H1 (cell line): ENCODE results near the gene SCN1B. TPM values are rescaled to one million over a fixed set of nuclear protein-coding genes. Genes with fewer than 3 reads are reported as not detected.

Experiments
- CTCF ChIA-PET: fragments of 300-600 bp; sonication (Branson Sonifier 250); formaldehyde crosslinking; loops from one replicate; lab custom pipeline; 2021; ENCODE audit not compliant: partially characterized antibody; lab: Charles Lee
- POLR2A ChIA-PET: fragments of 300-600 bp; sonication (Branson Sonifier 250); formaldehyde crosslinking; loops from one replicate; lab custom pipeline; 2021; ENCODE audit warnings: inconsistent platforms; ENCODE audit not compliant: partially characterized antibody; lab: Charles Lee
- DNase-seq, 2 experiments: peaks; one replicate each; pipeline versions ENCODE4 v3.0.0 to v3.0.0-alpha.2; 2010 to 2022; ENCODE audit warnings: low spot score in 2 of 2, low read depth in 1 of 2, mixed read lengths in 1 of 2
- FAIRE-seq: peaks from 2 replicates; lab custom pipeline; 2011; peaks lifted over from hg19 to GRCh38; lab: Jason Lieb, UNC
- H2AFZ ChIP-seq: 2 replicates; pipeline ENCODE4 v1.8.1; 2012; ENCODE audit warnings: low read length, inconsistent platforms
- H2AK5ac ChIP-seq: 2 replicates; pipeline ENCODE4 v1.6.1; 2013; ENCODE audit warnings: low read depth, low read length
- H2BK120ac ChIP-seq: replicated peaks from 2 replicates; pipeline ENCODE3; 2013; ENCODE audit warnings: low read depth, low read length, inconsistent platforms
- H2BK12ac ChIP-seq: 2 replicates; pipeline ENCODE4 v1.6.1; 2013; ENCODE audit warnings: low read depth, low read length
- H2BK15ac ChIP-seq: 2 replicates; pipeline ENCODE4 v1.6.1; 2013; ENCODE audit warnings: low read length
- H2BK20ac ChIP-seq: 2 replicates; pipeline ENCODE4 v1.6.1; 2013; ENCODE audit warnings: low read length
- H2BK5ac ChIP-seq: 2 replicates; pipeline ENCODE4 v1.6.1; 2013; ENCODE audit warnings: low read depth, low read length
- H3K14ac ChIP-seq: 2 replicates; pipeline ENCODE4 v1.6.1; 2013; ENCODE audit warnings: inconsistent platforms; ENCODE audit not compliant: insufficient read length
- H3K18ac ChIP-seq: 2 replicates; pipeline ENCODE4 v1.6.1; 2013; ENCODE audit warnings: low read length; ENCODE audit errors: extremely low read depth
- H3K23ac ChIP-seq: 2 replicates; pipeline ENCODE4 v1.6.1; 2013; ENCODE audit warnings: inconsistent platforms; ENCODE audit not compliant: insufficient read length
- H3K23me2 ChIP-seq: 2 replicates; pipeline ENCODE4 v1.6.1; 2013; ENCODE audit warnings: low read depth, low read length
- H3K27ac ChIP-seq: 2 replicates; pipeline ENCODE4 v1.6.1; 2011; ENCODE audit warnings: low read depth, low read length, inconsistent platforms
- H3K27me3 ChIP-seq, 4 experiments: replicated peaks in 1 of 4; 1 replicate in 1 of 4; 2 replicates in 3 of 4; pipeline versions ENCODE4 v1.6.1 to v1.8.1; 2011 to 2013; ENCODE audit warnings: low read length in 3 of 4, mild to moderate bottlenecking in 3 of 4, inconsistent platforms in 2 of 4, mixed read lengths in 2 of 4, moderate library complexity in 1 of 4; ENCODE audit not compliant: control insufficient read depth in 3 of 4, insufficient read depth in 3 of 4; ENCODE audit errors: extremely low read depth in 1 of 4
- H3K36me3 ChIP-seq, 4 experiments: 2 replicates each; pipeline versions ENCODE4 v1.6.1 to v1.8.1; 2011 to 2013; ENCODE audit warnings: mild to moderate bottlenecking in 4 of 4, low read length in 3 of 4, moderate library complexity in 2 of 4, control low read depth in 1 of 4, inconsistent platforms in 1 of 4; ENCODE audit not compliant: insufficient read depth in 4 of 4, control insufficient read depth in 2 of 4
- H3K4ac ChIP-seq: replicated peaks from 2 replicates; pipeline ENCODE3; 2013; ENCODE audit warnings: low read length, low read depth, mixed read lengths, inconsistent platforms; ENCODE audit not compliant: insufficient read length
- H3K4me1 ChIP-seq, 4 experiments: replicated peaks in 1 of 4; 1 replicate in 1 of 4; 2 replicates in 3 of 4; pipeline versions ENCODE4 v1.6.1 to v1.8.1; 2011 to 2013; ENCODE audit warnings: low read length in 3 of 4, inconsistent platforms in 2 of 4, mixed read lengths in 1 of 4; ENCODE audit not compliant: insufficient read depth in 4 of 4, control insufficient read depth in 3 of 4
- H3K4me2 ChIP-seq, 2 experiments: 2 replicates each; pipeline versions ENCODE4 v1.6.1 to v1.8.1; 2011 to 2013; ENCODE audit warnings: low read depth in 2 of 2, low read length in 2 of 2, control low read depth in 1 of 2, inconsistent platforms in 1 of 2, mild to moderate bottlenecking in 1 of 2; ENCODE audit not compliant: insufficient read depth in 1 of 2
- H3K4me3 ChIP-seq, 4 experiments: fragments of 200-600, 300-600 bp in 1 of 4; sonication (generic), shearing (Covaris generic), sonication (Bioruptor Twin) in 1 of 4; 2 replicates each; pipeline versions ENCODE4 v1.5.1 to v1.8.1; 2011 to 2016; ENCODE audit warnings: low read length in 4 of 4, low read depth in 3 of 4, control low read depth in 2 of 4, inconsistent platforms in 2 of 4, mild to moderate bottlenecking in 2 of 4, mixed read lengths in 1 of 4, moderate library complexity in 1 of 4; ENCODE audit not compliant: insufficient read depth in 2 of 4; ENCODE audit errors: extremely low read depth in 1 of 4
- H3K56ac ChIP-seq: replicated peaks from 2 replicates; pipeline ENCODE3; 2013; ENCODE audit warnings: low read depth, mild to moderate bottlenecking, mixed read lengths, low read length, inconsistent platforms; ENCODE audit not compliant: insufficient read length
- H3K79me1 ChIP-seq: 2 replicates; pipeline ENCODE4 v1.6.1; 2013; ENCODE audit warnings: low read depth, low read length, control low read depth
- H3K79me2 ChIP-seq, 2 experiments: 2 replicates each; pipeline versions ENCODE4 v1.6.1 to v1.8.1; 2012 to 2013; ENCODE audit warnings: low read length in 2 of 2, mild to moderate bottlenecking in 2 of 2, inconsistent platforms in 1 of 2; ENCODE audit not compliant: insufficient read depth in 2 of 2, control insufficient read depth in 1 of 2
- H3K9ac ChIP-seq, 4 experiments: replicated peaks in 1 of 4; 1 replicate in 1 of 4; 2 replicates in 3 of 4; pipeline versions ENCODE4 v1.6.1 to v1.8.1; 2011 to 2013; ENCODE audit warnings: low read depth in 3 of 4, low read length in 3 of 4, control low read depth in 2 of 4, mild to moderate bottlenecking in 2 of 4, moderate library complexity in 2 of 4, inconsistent platforms in 1 of 4; ENCODE audit errors: extremely low read depth in 1 of 4
- H3K9me3 ChIP-seq, 2 experiments: 2 replicates each; pipeline versions ENCODE4 v1.6.1 to v1.8.1; 2012 to 2013; ENCODE audit warnings: mild to moderate bottlenecking in 2 of 2, moderate library complexity in 2 of 2, control low read depth in 1 of 2, inconsistent platforms in 1 of 2, low read depth in 1 of 2, low read length in 1 of 2, mixed read lengths in 1 of 2; ENCODE audit not compliant: insufficient read depth in 2 of 2
- H4K20me1 ChIP-seq, 2 experiments: replicated peaks in 1 of 2; 2 replicates each; pipeline versions ENCODE3 to v1.8.1; 2011 to 2013; ENCODE audit warnings: inconsistent platforms in 2 of 2, low read length in 2 of 2, mild to moderate bottlenecking in 1 of 2; ENCODE audit not compliant: insufficient read depth in 2 of 2, control insufficient read depth in 1 of 2
- H4K5ac ChIP-seq: 2 replicates; pipeline ENCODE4 v1.6.1; 2013; ENCODE audit warnings: low read length, low read depth, mixed read lengths, inconsistent platforms; ENCODE audit not compliant: insufficient read length
- H4K8ac ChIP-seq: 2 replicates; pipeline ENCODE4 v1.8.0; 2013; ENCODE audit warnings: mild to moderate bottlenecking, moderate library complexity, low read length, inconsistent platforms; ENCODE audit not compliant: insufficient read depth; ENCODE audit errors: extremely low read depth
- H4K91ac ChIP-seq: replicated peaks from 2 replicates; pipeline ENCODE3; 2013; ENCODE audit warnings: low read length, mixed read lengths, inconsistent platforms; ENCODE audit not compliant: insufficient read length
- HDAC2 ChIP-seq, 2 experiments: fragments of 300-600 bp in 1 of 2; sonication (generic) in 1 of 2; IDR thresholded peaks; 2 replicates each; pipeline ENCODE4 v1.6.1; 2011 to 2012; ENCODE audit warnings: low read depth in 2 of 2, low read length in 2 of 2, mild to moderate bottlenecking in 2 of 2, moderate library complexity in 2 of 2, borderline replicate concordance in 1 of 2, inconsistent platforms in 1 of 2
- JUN ChIP-seq: IDR thresholded peaks from 2 replicates; pipeline ENCODE4 v1.6.1; 2011; ENCODE audit warnings: low read depth, mild to moderate bottlenecking, improper control_type of control experiment, low read length
- KDM4A ChIP-seq: IDR thresholded peaks from one replicate; pipeline ENCODE4 v1.7.1; 2012; ENCODE audit warnings: low read depth, mild to moderate bottlenecking, moderate library complexity, low read length, inconsistent platforms; ENCODE audit not compliant: severe bottlenecking
- KDM5A ChIP-seq: fragments of 200-600 bp; IDR thresholded peaks from 2 replicates; pipeline ENCODE4 v1.7.1; 2012; ENCODE audit warnings: mild to moderate bottlenecking, low read length, inconsistent platforms, mixed read lengths
- POU5F1 ChIP-seq: IDR thresholded peaks from 2 replicates; pipeline ENCODE4 v1.6.1; 2011; ENCODE audit warnings: low read depth, mild to moderate bottlenecking, low read length, moderate library complexity
- RAD21 ChIP-seq, 2 experiments: IDR thresholded peaks in 1 of 2; conservative IDR thresholded peaks in 1 of 2; 2 replicates each; pipeline ENCODE4 v1.6.1; 2011; ENCODE audit warnings: low read depth in 2 of 2, low read length in 2 of 2, improper control_type of control experiment in 1 of 2, inconsistent platforms in 1 of 2, mild to moderate bottlenecking in 1 of 2, moderate library complexity in 1 of 2
- SIN3A ChIP-seq, 2 experiments: IDR thresholded peaks in 1 of 2; conservative IDR thresholded peaks in 1 of 2; 2 replicates each; pipeline ENCODE4 v1.6.1; 2011 to 2012; ENCODE audit warnings: low read length in 2 of 2, improper control_type of control experiment in 1 of 2, low read depth in 1 of 2, mild to moderate bottlenecking in 1 of 2
- SP2 ChIP-seq: IDR thresholded peaks from 2 replicates; pipeline ENCODE4 v1.6.1; 2012; ENCODE audit warnings: mild to moderate bottlenecking, low read length, inconsistent platforms
- WGBS, 2 experiments: shearing (Covaris generic) in 1 of 2; methylation state at CpG; one replicate each; pipeline versions ENCODE4 v1.1.6 to v1.1.7; 2013 to 2015; ENCODE audit warnings: low lambda C conversion rate in 2 of 2, mixed read lengths in 2 of 2, inconsistent platforms in 1 of 2, low coverage in 1 of 2, missing lambda C conversion rate in 1 of 2; ENCODE audit not compliant: insufficient replicate concordance in 2 of 2, insufficient coverage in 1 of 2, insufficient read length in 1 of 2; ENCODE audit errors: extremely low coverage in 1 of 2, missing lambda C conversion rate in 1 of 2; 5-methylcytosine and 5-hydroxymethylcytosine counted together
- polyA plus RNA-seq, 7 experiments: library from polyadenylated mRNA; depleted of rRNA in 3 of 7; stranded (reverse) in 5 of 7; unstranded in 2 of 7; fragments of >200 nt in 5 of 7; fragments of 200-250 nt in 2 of 7; gene quantifications; 1 replicate in 5 of 7; 2 replicates in 1 of 7; 4 replicates in 1 of 7; pipeline versions ENCODE4 v1.2.1 to v1.2.3, GENCODE V29; 2011 to 2013; ENCODE audit warnings: missing spikeins in 2 of 7, mixed read lengths in 2 of 7
- total RNA-seq: library from RNA; stranded (reverse); fragmentation: NEBNext Ultra II Directional; extraction: Animal tissue kit (Norgen Biotek cat#: 25700); gene quantifications from 2 replicates; pipeline ENCODE4 v1.2.1, GENCODE V29; 2021
- TF ChIP-seq, protein P1 (sequence below): IDR thresholded peaks from 2 replicates; pipeline ENCODE4 v1.6.1; 2012; ENCODE audit warnings: low read length, inconsistent platforms

The SCN1B gene
- total and polyA plus RNA-seq, 2 of the 8 experiments (the other 6 are each of a cell fraction or from before 2014, with no cell fraction given): 3.1 to 3.5 TPM

- H3K23me2 ChIP-seq: peaks cover 10% of the 10 kb centered on the region; the same call in 1 of the 2 replicates
- POLR2A ChIA-PET: interaction anchor here (0.6 to 24.8 kb wide), 8 partner anchors 11 to 62 kb away, joined by 3 to 366 read pairs (median 3); partner anchors contain the start of gene GRAMD1A
- CTCF ChIA-PET: interaction anchor here (0.9 to 3.2 kb wide), 7 partner anchors 15 to 189 kb away, joined by 3 to 11 read pairs (median 4); no protein-coding TSS in a partner anchor
- TF ChIP-seq KDM5A (no peak), JUN (no peak), SP2 (no peak), RAD21 (IDR thresholded peaks at IDR 0.05 in 1 of 2, conservative IDR thresholded peaks at IDR 0.05 in 1 of 2; ENCODE audit: low read depth in 2 of 2, low read length in 2 of 2) (no peak), KDM4A (no peak), HDAC2 (IDR thresholded peaks at IDR 0.05; ENCODE audit: borderline replicate concordance in 1 of 2, low read depth in 2 of 2, low read length in 2 of 2) (no peak), SIN3A (conservative IDR thresholded peaks at IDR 0.05 in 1 of 2, IDR thresholded peaks at IDR 0.05 in 1 of 2; ENCODE audit: low read depth in 1 of 2, low read length in 2 of 2) (no peak), POU5F1 (no peak)
- TF ChIP-seq, protein P1, sequence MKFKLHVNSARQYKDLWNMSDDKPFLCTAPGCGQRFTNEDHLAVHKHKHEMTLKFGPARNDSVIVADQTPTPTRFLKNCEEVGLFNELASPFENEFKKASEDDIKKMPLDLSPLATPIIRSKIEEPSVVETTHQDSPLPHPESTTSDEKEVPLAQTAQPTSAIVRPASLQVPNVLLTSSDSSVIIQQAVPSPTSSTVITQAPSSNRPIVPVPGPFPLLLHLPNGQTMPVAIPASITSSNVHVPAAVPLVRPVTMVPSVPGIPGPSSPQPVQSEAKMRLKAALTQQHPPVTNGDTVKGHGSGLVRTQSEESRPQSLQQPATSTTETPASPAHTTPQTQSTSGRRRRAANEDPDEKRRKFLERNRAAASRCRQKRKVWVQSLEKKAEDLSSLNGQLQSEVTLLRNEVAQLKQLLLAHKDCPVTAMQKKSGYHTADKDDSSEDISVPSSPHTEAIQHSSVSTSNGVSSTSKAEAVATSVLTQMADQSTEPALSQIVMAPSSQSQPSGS: no peak
These were observed 2.2 kb upstream of the SCN1B start for GRCh38 chr19:35027851-35028599.

More at GRCh38 chr19:35027851-35028599, 2.2 kb upstream of the SCN1B start:
- FAIRE-seq (no peak), DNase-seq (no peak)
- Histone ChIP-seq H2BK20ac (no peak overlapping the region), H4K20me1 (peaks cover 7 to 19% of the 10 kb centered on the region in 2 experiments), H3K36me3 (peaks cover 20 to 50% (median 38%) of the 10 kb centered on the region in 4 experiments), H3K9me3 (no peaks in the 10 kb centered on the region), H3K18ac (no peak overlapping the region), H4K8ac (no peak overlapping the region), H2AFZ (no peak overlapping the region), H2BK15ac (no peak overlapping the region), H3K56ac (no peak overlapping the region), H2AK5ac (no peak overlapping the region), H3K23ac (no peak overlapping the region), H2BK12ac (no peak overlapping the region), H3K79me2 (no peaks in the 10 kb centered on the region), H3K4me2 (no peak overlapping the region), H3K9ac (no peak overlapping the region), H3K4me1 (peaks cover 0 to 8% (median 4%) of the 10 kb centered on the region in 4 experiments; a peak in 6 of 7 replicates), H2BK120ac (no peak overlapping the region), H3K4ac (no peak overlapping the region), H3K27ac (no peak overlapping the region), H3K79me1 (no peaks in the 10 kb centered on the region), H3K14ac (no peak overlapping the region), H2BK5ac (no peak overlapping the region), H4K5ac (no peak overlapping the region), H3K27me3 (peaks cover 4 to 30% (median 27%) of the 10 kb centered on the region in 4 experiments), H3K4me3 (no peak overlapping the region), H4K91ac (no peak overlapping the region)
- 86% methylated on average over 7 of the region's 7 CpGs; no CpG with 5 or more reads in 1 of the 2 experiments for WGBS, 2 experiments
